Measurements from ENCODE around the gene AKR1A1. TPM values are rescaled to one million over a fixed set of nuclear protein-coding genes. Genes with fewer than 3 reads are reported as not detected.
"Not testable (repeated sequence)": the region's sequence is repeated elsewhere in the genome, so short reads cannot be mapped to it uniquely, and the experiment has no call there.

The AKR1A1 gene
- total RNA-seq (2014; rRNA removed; shearing (Covaris generic)) = 49.8 and 99.3 TPM in 2 replicates

- peak; percentile 84 to 88 for DNase-seq (ENCODE audit: low read depth in 1 of 2, low spot score in 2 of 2)
- H3K27ac ChIP-seq = peak within 1 kb of the TSS; percentile 45
- no peaks in the 10 kb centered on the region for H3K9me3 ChIP-seq (replicated peaks)
- peak within 1 kb of the TSS; percentile 54 for H3K4me3 ChIP-seq
- H3K36me3 ChIP-seq = peaks cover 17% of the 10 kb centered on the region
- H3K4me1 ChIP-seq (replicated peaks) = peaks cover 11% of the 10 kb centered on the region
- no peaks in the 10 kb centered on the region for H3K27me3 ChIP-seq (replicated peaks)
These were observed at the start of gene AKR1A1 for GRCh38 chr1:45550401-45551351. AKR1A1 (plus strand) TSS chr1:45550826; CDS start chr1:45561795, 10,969 bp downstream.

- Histone ChIP-seq H3K27me3 (replicated peaks) (no peaks in the 10 kb centered on the region), H3K4me3 (no peak overlapping the region), H3K9me3 (replicated peaks) (no peaks in the 10 kb centered on the region), H3K4me1 (replicated peaks) (peaks cover 26% of the 10 kb centered on the region), H3K27ac (no peak overlapping the region), H3K36me3 (no peaks in the 10 kb centered on the region; the same call in 1 of the 2 replicates)
- DNase-seq (ENCODE audit: low read depth in 1 of 2, low spot score in 2 of 2) = no peak
These were observed 49.1 kb upstream of the AKR1A1 start for GRCh38 chr1:45501505-45501859.

- Histone ChIP-seq H3K4me3 (no peak overlapping the region), H3K4me1 (replicated peaks) (peaks cover 26% of the 10 kb centered on the region), H3K27ac (no peak overlapping the region), H3K27me3 (replicated peaks) (no peaks in the 10 kb centered on the region), H3K9me3 (replicated peaks) (no peaks in the 10 kb centered on the region), H3K36me3 (peaks cover 15% of the 10 kb centered on the region)
- no peak for DNase-seq (ENCODE audit: low read depth in 1 of 2, low spot score in 2 of 2)
These were observed 46.9 kb upstream of the AKR1A1 start for GRCh38 chr1:45503462-45504360.

GRCh38 chr1:45507195-45507594, 43.4 kb upstream of the AKR1A1 start:
- Histone ChIP-seq H3K27me3 (replicated peaks) (no peaks in the 10 kb centered on the region), H3K4me1 (replicated peaks) (peaks cover 2% of the 10 kb centered on the region), H3K36me3 (peaks cover 49% of the 10 kb centered on the region), H3K9me3 (replicated peaks) (no peaks in the 10 kb centered on the region), H3K27ac (no peak overlapping the region), H3K4me3 (no peak overlapping the region)
- DNase-seq (ENCODE audit: low read depth in 1 of 2, low spot score in 2 of 2) = no peak

- H3K27me3 ChIP-seq (replicated peaks) = no peaks in the 10 kb centered on the region
- H3K36me3 ChIP-seq = peaks cover 56% of the 10 kb centered on the region
- H3K27ac ChIP-seq = no peak overlapping the region
- DNase-seq (ENCODE audit: low read depth in 1 of 2, low spot score in 2 of 2) = no peak
- no peaks in the 10 kb centered on the region for H3K9me3 ChIP-seq (replicated peaks)
- no peak overlapping the region for H3K4me3 ChIP-seq
- no peaks in the 10 kb centered on the region for H3K4me1 ChIP-seq (replicated peaks)
These were observed 42.7 kb upstream of the AKR1A1 start for GRCh38 chr1:45507893-45508292.

- Histone ChIP-seq H3K4me1 (replicated peaks) (no peaks in the 10 kb centered on the region), H3K27ac (no peak overlapping the region), H3K27me3 (replicated peaks) (no peaks in the 10 kb centered on the region), H3K9me3 (replicated peaks) (no peaks in the 10 kb centered on the region), H3K4me3 (no peak overlapping the region), H3K36me3 (peaks cover 62% of the 10 kb centered on the region)
- no peak for DNase-seq (ENCODE audit: low read depth in 1 of 2, low spot score in 2 of 2)
These were observed 42.1 kb upstream of the AKR1A1 start for GRCh38 chr1:45508295-45509151.

- H3K27ac ChIP-seq = no peak overlapping the region
- no peaks in the 10 kb centered on the region for H3K27me3 ChIP-seq (replicated peaks)
- no peaks in the 10 kb centered on the region for H3K9me3 ChIP-seq (replicated peaks)
- H3K4me3 ChIP-seq = no peak overlapping the region
- no peak for DNase-seq (ENCODE audit: low read depth in 1 of 2, low spot score in 2 of 2)
- H3K4me1 ChIP-seq (replicated peaks) = no peaks in the 10 kb centered on the region
- H3K36me3 ChIP-seq = peaks cover 80% of the 10 kb centered on the region
These were observed 40.3 kb upstream of the AKR1A1 start for GRCh38 chr1:45510036-45510971.

GRCh38 chr1:45510972-45511527, 39.6 kb upstream of the AKR1A1 start:
- H3K36me3 ChIP-seq = peaks cover 87% of the 10 kb centered on the region
- no peak overlapping the region for H3K4me3 ChIP-seq
- no peaks in the 10 kb centered on the region for H3K9me3 ChIP-seq (replicated peaks)
- no peak for DNase-seq (ENCODE audit: low read depth in 1 of 2, low spot score in 2 of 2)
- no peaks in the 10 kb centered on the region for H3K4me1 ChIP-seq (replicated peaks)
- no peaks in the 10 kb centered on the region for H3K27me3 ChIP-seq (replicated peaks)
- H3K27ac ChIP-seq = no peak overlapping the region

GRCh38 chr1:45512641-45513054, 38.0 kb upstream of the AKR1A1 start:
- no peaks in the 10 kb centered on the region for H3K27me3 ChIP-seq (replicated peaks)
- H3K4me3 ChIP-seq = no peak overlapping the region
- DNase-seq (ENCODE audit: low read depth in 1 of 2, low spot score in 2 of 2) = peak; percentile 43 to 66
- H3K4me1 ChIP-seq (replicated peaks) = no peaks in the 10 kb centered on the region
- H3K9me3 ChIP-seq (replicated peaks) = no peaks in the 10 kb centered on the region
- no peak overlapping the region for H3K27ac ChIP-seq
- peaks cover 96% of the 10 kb centered on the region for H3K36me3 ChIP-seq

GRCh38 chr1:45513532-45514260, 36.9 kb upstream of the AKR1A1 start:
- H3K36me3 ChIP-seq = peaks cover 94% of the 10 kb centered on the region
- DNase-seq (ENCODE audit: low read depth in 1 of 2, low spot score in 2 of 2); H3K27ac ChIP-seq; H3K4me3 ChIP-seq; H3K4me1 ChIP-seq (replicated peaks); H3K9me3 ChIP-seq (replicated peaks); H3K27me3 ChIP-seq (replicated peaks): not testable (repeated sequence)

GRCh38 chr1:45516036-45516435, 34.6 kb upstream of the AKR1A1 start:
- no peaks in the 10 kb centered on the region for H3K27me3 ChIP-seq (replicated peaks)
- DNase-seq (ENCODE audit: low read depth in 1 of 2, low spot score in 2 of 2) = no peak
- no peak overlapping the region for H3K27ac ChIP-seq
- H3K4me1 ChIP-seq (replicated peaks) = peaks cover 11% of the 10 kb centered on the region; the same call in 1 of the 2 replicates
- H3K4me3 ChIP-seq = no peak overlapping the region
- H3K36me3 ChIP-seq = peaks cover 84% of the 10 kb centered on the region
- H3K9me3 ChIP-seq (replicated peaks) = no peaks in the 10 kb centered on the region
